ENCODE measurements around the gene DYSF.

DYSF gene

DNA sequence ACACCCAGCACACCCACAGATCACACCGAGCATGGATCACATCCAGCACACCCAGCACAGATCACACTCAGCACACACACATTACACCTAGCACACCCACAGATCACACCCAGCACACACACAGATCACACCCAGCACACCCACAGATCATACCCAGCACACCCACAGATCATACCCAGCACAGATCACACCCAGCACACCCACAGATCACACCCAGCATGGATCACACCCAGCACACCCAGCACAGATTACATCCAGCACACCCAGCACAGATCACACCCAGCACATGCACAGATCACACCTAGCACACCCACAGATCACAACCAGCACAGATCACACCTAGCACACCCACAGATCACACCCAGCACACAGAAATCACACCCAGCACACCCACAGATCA is 118.6 kb downstream of the DYSF start:
- H2AFZ ChIP-seq (ENCODE audit: low read depth, low read length), result no peak overlapping the region
- H3K4me1 ChIP-seq (ENCODE audit: low read length), result no peaks in the 10 kb centered on the region
- H4K20me1 ChIP-seq (ENCODE audit: insufficient read depth, low read length), result no peaks in the 10 kb centered on the region
- H3K4me3 ChIP-seq (ENCODE audit: low read length), result no peak overlapping the region
- no peaks in the 10 kb centered on the region for H3K79me2 ChIP-seq (ENCODE audit: low read length)
- H3K9me3 ChIP-seq (ENCODE audit: insufficient read depth, low read length), result no peaks in the 10 kb centered on the region
- no peak overlapping the region for H3K4me2 ChIP-seq (ENCODE audit: low read length)
- H3K27me3 ChIP-seq (ENCODE audit: low read depth, low read length), result no peaks in the 10 kb centered on the region
- no peaks in the 10 kb centered on the region for H3K36me3 ChIP-seq (replicated peaks; ENCODE audit: low read depth, low read length)
- H3K9ac ChIP-seq (ENCODE audit: low read length), result no peak overlapping the region
- no peak for TF ChIP-seq EZH2phosphoT487 (IDR thresholded peaks at IDR 0.05; ENCODE audit: low read depth)
- TF ChIP-seq, protein P1, sequence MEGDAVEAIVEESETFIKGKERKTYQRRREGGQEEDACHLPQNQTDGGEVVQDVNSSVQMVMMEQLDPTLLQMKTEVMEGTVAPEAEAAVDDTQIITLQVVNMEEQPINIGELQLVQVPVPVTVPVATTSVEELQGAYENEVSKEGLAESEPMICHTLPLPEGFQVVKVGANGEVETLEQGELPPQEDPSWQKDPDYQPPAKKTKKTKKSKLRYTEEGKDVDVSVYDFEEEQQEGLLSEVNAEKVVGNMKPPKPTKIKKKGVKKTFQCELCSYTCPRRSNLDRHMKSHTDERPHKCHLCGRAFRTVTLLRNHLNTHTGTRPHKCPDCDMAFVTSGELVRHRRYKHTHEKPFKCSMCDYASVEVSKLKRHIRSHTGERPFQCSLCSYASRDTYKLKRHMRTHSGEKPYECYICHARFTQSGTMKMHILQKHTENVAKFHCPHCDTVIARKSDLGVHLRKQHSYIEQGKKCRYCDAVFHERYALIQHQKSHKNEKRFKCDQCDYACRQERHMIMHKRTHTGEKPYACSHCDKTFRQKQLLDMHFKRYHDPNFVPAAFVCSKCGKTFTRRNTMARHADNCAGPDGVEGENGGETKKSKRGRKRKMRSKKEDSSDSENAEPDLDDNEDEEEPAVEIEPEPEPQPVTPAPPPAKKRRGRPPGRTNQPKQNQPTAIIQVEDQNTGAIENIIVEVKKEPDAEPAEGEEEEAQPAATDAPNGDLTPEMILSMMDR (IDR thresholded peaks at IDR 0.05; ENCODE audit: low read depth, low read length), result no peak
- H3K27ac ChIP-seq (ENCODE audit: low read length), result no peak overlapping the region

GRCh38 chr2:71575966-71576365 is 122.6 kb downstream of the DYSF start:
- Histone ChIP-seq H3K79me2 (ENCODE audit: low read length) (no peaks in the 10 kb centered on the region), H3K4me3 (ENCODE audit: low read length) (no peak overlapping the region), H3K9ac (ENCODE audit: low read length) (no peak overlapping the region), H3K27me3 (ENCODE audit: low read depth, low read length) (no peaks in the 10 kb centered on the region), H3K4me2 (ENCODE audit: low read length) (no peak overlapping the region), H3K36me3 (replicated peaks; ENCODE audit: low read depth, low read length) (no peaks in the 10 kb centered on the region), H3K27ac (ENCODE audit: low read length) (no peak overlapping the region), H3K9me3 (ENCODE audit: insufficient read depth, low read length) (no peaks in the 10 kb centered on the region), H3K4me1 (ENCODE audit: low read length) (no peaks in the 10 kb centered on the region), H4K20me1 (ENCODE audit: insufficient read depth, low read length) (no peaks in the 10 kb centered on the region), H2AFZ (ENCODE audit: low read depth, low read length) (no peak overlapping the region)
- TF ChIP-seq, protein P1 (IDR thresholded peaks at IDR 0.05; ENCODE audit: low read depth, low read length), result no peak
- no peak for TF ChIP-seq EZH2phosphoT487 (IDR thresholded peaks at IDR 0.05; ENCODE audit: low read depth)

- H3K9ac ChIP-seq (ENCODE audit: low read length), result no peak overlapping the region
- no peak overlapping the region for H3K27ac ChIP-seq (ENCODE audit: low read length)
- H3K79me2 ChIP-seq (ENCODE audit: low read length), result no peaks in the 10 kb centered on the region
- no peaks in the 10 kb centered on the region for H3K27me3 ChIP-seq (ENCODE audit: low read depth, low read length)
- TF ChIP-seq EZH2phosphoT487 (IDR thresholded peaks at IDR 0.05; ENCODE audit: low read depth), result no peak
- TF ChIP-seq, protein P1 (IDR thresholded peaks at IDR 0.05; ENCODE audit: low read depth, low read length), result no peak
- H3K9me3 ChIP-seq (ENCODE audit: insufficient read depth, low read length), result no peaks in the 10 kb centered on the region
- no peak overlapping the region for H2AFZ ChIP-seq (ENCODE audit: low read depth, low read length)
- H3K4me2 ChIP-seq (ENCODE audit: low read length), result no peak overlapping the region
- H3K4me1 ChIP-seq (ENCODE audit: low read length), result no peaks in the 10 kb centered on the region
- H3K36me3 ChIP-seq (replicated peaks; ENCODE audit: low read depth, low read length), result no peaks in the 10 kb centered on the region
- no peak overlapping the region for H3K4me3 ChIP-seq (ENCODE audit: low read length)
- no peaks in the 10 kb centered on the region for H4K20me1 ChIP-seq (ENCODE audit: insufficient read depth, low read length)
These were observed 123.2 kb downstream of the DYSF start for GRCh38 chr2:71576541-71576940.

DNA sequence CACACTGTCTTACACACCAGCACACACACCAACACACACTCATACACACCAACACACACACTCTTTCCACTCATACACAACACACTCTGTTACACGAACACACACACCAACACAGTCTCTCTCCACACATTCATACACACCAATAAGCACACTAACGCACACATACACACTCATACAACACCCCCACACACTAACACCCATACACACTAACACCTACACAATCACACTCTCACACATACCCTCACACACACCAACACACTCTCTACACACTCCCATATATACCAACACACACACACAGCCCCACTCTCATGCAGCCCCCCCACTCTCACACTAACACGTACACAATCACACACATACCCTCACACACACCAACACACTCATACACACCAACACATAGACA is 123.8 kb downstream of the DYSF start:
- Histone ChIP-seq H3K4me1 (ENCODE audit: low read length) (no peaks in the 10 kb centered on the region), H3K36me3 (replicated peaks; ENCODE audit: low read depth, low read length) (no peaks in the 10 kb centered on the region), H3K79me2 (ENCODE audit: low read length) (no peaks in the 10 kb centered on the region), H2AFZ (ENCODE audit: low read depth, low read length) (no peak overlapping the region), H3K27ac (ENCODE audit: low read length) (no peak overlapping the region), H3K27me3 (ENCODE audit: low read depth, low read length) (0 out of 2 replicates have a peak, but pooled peaks cover under 1% of the 10 kb centered on the region), H3K4me3 (ENCODE audit: low read length) (no peak overlapping the region), H3K9ac (ENCODE audit: low read length) (no peak overlapping the region), H3K4me2 (ENCODE audit: low read length) (no peak overlapping the region), H3K9me3 (ENCODE audit: insufficient read depth, low read length) (no peaks in the 10 kb centered on the region), H4K20me1 (ENCODE audit: insufficient read depth, low read length) (no peaks in the 10 kb centered on the region)
- TF ChIP-seq, protein P1 (IDR thresholded peaks at IDR 0.05; ENCODE audit: low read depth, low read length), result no peak
- TF ChIP-seq EZH2phosphoT487 (IDR thresholded peaks at IDR 0.05; ENCODE audit: low read depth), result no peak
